ENCODE measurements around the gene GOT2.
A peak's percentile ranks its signal among the peaks of the same experiment; 100 is the strongest.
"Not testable (repeated sequence)": the region's sequence is repeated elsewhere in the genome, so short reads cannot be mapped to it uniquely, and the experiment has no call there.

Gene GOT2

DNA sequence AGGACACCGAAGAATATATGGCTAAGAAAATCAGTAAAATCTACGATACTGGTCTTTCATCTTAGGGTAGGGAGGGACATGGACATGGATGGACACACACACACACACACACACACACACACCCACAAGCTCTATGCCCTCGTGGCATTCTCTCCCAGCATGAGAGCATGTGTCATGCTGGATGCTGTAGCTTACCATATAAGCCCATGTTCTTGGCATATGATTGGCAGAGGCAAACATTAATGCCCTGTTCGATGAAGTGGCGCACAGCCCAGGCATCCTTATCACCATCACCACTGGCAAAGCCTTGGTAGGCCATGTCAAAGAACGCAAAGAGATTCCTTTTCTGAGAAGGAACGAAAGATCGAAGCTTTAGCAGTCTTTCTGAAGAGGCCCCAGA, 17.6 kb downstream of the GOT2 start:
- DNase-seq = no peak

DNA sequence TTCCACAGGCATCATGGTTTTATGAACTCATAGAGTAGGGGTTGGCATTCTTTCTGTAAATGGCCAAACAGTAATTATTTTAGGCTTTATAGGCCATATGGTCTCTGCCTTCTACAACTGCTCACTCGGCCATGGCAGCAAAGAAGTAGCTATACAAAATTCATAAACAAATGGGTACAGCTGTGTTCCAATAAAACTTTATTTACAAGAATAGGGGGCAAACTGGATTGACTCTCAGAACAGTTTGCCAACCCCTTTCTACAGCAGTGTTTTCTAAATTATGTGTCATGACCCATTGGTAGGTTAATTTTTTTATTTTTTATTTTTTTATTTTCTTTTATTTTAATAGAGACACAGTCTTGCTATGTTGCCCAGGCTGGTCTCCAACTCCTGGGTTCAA, 20.4 kb downstream of the GOT2 start:
- DNase-seq = no peak

DNA sequence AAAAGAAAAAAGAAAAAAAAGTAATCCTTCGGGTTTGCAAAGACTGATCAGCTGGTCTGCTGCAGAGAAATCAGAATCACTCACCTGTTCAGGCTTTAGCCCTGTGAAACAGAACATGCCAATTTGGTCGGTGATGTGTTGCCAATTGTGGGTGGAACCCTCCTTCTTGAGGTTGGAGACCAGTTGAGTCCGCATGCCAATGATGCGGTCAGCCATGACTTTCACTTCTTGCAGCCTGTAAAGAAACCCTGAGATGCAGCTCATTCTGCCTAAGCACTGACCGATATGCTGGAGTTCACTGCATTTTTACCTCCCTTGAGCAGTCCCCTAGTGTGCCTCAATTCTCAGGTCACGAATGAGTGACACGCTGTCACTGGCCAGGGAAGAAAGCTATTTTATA, 24.8 kb downstream of the GOT2 start:
- DNase-seq = no peak

DNA sequence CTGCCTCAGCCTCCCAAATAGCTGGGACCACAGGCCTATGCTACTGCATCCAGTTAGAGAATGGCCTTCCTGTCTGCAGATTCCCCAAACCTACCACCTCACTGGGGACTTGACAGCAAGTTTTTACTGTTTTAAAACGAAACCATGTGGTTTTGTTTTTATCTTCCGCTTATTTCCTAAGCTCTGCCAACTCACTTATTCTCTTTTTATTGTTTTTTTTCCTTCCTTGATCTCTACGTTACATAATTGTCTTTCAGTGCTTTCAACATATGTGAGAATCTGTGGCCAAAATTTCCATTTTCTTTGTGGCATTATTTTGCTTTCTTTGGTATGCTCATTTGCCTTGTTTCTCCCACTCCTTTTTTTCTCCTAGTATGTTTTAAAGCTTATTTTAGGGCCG, 35.0 kb downstream of the GOT2 start:
- no peak for DNase-seq

DNA sequence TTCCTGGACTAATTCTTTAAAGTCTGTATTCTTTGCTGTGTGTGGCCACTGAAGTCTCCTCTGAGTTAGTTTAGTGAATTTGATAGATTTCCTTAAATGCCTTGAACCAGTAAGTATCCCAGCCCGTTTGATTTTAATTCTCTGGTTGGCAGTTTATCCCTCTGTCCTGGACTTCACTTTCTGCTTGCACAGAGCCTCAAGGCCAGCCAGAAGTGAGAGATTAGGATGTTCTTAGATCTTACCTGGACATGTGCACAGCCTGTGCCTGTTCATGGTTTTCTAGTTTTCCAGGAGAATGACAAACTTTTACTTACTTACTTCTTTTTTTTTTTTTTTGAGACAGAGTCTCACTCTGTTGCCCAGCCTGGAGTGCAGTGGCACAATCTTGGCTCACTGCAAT, 38.7 kb downstream of the GOT2 start:
- DNase-seq = no peak

DNA sequence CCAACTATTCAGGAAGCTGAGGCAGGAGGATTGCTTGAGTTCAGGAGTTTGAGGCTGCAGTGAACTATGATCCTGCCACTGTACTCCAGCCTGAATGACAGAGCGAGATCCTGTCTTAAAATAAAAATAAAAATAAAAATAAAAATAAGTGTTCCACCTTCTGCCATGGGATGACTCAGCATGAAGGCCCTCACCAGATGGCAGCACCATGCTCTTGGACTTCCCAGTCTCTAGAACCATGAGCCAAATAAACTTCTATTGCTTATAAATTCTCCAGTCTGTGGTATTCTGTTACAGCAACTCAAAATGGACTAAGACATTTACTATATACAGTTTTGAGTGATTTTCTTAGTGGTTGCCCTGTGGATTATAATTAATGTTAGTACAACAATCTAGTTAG, 41.7 kb downstream of the GOT2 start:
- DNase-seq = no peak

DNA sequence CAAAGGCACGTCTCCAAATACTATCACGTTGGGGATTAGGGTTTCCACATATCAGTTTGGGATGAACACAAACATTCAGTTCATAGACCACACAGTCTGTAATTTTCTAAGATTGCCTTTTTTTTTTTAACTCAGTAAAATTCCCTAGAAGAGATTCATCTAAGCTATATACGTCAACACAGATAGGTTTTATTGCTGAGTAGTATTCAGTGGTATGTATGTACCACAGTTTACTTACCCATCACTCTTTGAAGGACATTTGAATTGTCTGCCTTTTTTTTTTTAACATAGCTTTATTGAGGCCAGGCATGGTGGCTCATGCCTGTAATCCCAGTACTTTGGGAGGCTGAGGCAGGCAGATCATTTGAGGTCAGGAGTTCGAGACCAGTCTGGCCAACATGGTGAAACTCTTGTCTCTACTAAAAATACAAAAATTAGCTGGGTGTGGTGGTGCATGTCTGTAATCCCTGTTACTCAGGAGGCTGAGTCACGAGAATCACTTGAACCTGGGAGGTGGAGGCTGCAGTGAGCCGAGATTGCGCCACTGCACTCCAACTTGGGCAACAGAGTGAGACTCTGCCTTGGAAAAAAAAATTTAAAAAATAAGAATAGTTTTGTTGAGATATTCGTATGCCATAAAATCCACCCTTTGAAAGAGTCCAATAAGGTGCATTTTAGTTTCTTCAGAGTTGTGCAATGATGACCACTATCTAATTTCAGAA, 47.0 kb downstream of the GOT2 start:
- not testable (repeated sequence) for DNase-seq

DNA sequence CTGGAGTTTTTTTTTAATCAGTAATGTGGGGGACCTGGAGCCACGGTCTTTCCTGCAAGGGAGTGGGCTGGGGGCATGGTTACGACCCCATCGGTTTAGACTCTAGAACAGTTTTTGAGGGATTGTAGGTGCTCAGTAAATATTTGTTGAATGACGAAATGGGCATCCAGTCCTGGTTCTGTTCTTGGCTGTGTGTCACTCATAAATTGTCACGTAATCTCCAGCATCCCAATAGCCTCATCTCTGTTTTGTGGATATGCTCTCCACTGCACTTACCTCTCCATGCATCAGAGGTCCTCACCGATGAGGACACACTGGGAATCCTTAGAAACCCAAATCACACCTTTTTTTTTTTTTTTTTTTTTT, 49.0 kb downstream of the GOT2 start:
- DNase-seq = no peak

DNA sequence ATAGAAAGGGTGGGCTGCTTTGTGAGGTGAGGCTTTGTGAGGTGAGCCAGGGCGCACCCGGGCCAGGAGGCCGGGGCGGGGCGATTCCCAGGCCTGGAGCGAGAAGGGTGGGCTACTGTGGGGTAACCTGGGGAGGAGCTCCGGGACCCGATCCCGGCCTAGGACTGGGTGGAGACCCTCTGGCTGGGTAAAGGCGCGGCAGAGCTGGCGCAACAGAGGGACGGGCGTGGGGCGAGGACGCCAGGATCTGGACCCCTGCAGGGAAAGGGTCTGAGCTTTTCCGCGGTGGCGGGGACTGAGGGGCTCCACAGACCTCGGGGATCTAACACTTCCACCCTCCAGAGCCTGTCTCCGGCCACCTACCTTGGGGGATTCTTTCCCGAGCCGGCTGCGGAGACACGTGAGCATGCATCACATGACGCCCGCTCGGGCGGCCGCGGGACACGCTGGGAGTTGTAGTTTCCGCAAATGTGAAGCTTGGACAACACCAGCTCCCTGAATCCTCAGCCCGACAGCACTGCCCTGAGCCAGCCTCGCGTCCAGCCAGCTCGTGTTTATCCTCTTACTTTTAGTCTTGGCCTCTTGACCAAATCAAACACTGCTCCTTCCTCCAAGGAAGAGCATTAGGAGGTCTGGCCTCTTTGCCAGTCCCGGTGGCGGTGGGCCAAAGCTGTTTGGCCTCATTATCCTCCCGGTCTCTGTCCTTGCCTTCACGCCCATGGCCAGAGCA, 49.6 kb downstream of the GOT2 start, which contains the start of gene SLC38A7:
Gene SLC38A7, minus strand, starts transcription at position 417 of the 730 bp plus-strand sequence. CDS start 4,644 bp downstream, outside the sequence.
- DNase-seq = peak; percentile 82

DNA sequence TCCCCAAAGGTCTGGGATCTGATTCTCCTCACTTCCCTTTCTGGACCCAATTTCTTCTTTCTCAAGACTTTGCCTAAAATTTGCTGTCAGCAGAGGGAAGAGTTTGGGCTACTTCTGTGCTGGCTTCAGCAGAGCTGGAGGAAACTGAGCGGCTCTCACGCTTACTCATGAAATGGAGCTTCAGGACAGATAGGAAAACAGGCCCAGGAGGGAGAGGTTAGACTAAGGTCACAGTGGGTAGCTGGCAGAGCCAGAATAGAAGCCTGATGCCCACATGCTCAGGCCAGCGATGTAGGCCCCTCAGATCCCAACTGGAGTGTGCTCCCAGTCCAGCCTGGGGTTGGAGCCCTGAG, 50.1 kb downstream of the GOT2 start:
- peak; percentile 34 for DNase-seq

DNA sequence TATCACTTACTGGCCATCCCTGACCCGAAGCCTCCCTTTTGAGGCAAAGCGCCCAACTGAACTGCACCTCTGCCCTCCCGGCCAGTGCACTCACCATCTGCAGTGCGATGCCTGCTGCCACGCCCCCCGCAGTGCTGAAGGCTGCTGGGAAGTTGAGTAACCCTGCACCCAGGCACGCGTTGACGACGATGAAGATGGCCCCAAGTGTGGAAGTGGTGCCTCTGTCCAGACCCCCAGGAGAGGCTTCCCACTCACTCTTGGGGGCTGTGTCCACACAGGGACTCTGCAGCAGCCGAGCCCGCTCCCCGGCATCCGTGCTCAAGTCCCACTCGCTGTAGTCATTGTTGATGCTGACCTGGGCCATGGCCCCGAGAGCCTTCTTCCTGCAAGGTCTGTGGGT, 54.4 kb downstream of the GOT2 start:
- DNase-seq = no peak

DNA sequence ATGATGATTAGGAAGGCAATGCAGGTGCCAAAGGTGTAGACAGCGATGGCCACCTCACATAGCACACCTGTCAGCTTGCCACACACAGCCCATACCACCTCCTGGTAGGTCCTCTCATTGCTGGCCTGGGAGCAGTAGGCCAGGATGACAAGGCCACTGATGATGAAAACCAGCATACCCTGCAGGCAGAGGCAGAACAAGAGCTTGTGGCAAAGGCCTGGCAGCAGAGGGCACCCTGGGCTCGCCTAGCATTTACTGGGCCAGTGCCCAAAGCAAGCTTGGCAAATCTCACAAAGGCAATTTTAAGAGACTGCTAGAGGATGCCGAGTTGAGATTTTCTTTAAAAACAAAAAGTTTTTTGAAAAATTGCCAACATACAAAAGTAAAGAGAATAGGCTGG, 55.4 kb downstream of the GOT2 start:
- DNase-seq = peak; percentile 44

DNA sequence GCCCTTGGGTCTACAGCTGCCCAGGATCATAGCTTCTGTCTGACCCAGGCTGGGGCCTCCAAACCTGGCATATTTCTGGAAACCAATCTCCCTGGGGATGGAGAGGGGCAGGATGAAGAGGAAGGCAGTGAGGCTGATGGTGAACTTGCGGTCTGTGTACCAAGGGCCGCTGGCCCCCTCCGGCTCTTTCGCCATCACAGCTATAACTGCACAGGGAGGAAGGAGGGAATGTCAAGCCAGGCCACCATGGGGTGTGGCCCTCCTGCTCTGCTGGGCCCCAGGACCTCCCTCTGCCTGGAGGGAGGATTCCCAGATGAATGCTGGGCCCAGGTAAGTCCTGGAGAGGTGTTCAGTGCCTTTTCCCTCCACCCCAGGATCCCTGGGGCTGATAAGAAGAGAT, 55.8 kb downstream of the GOT2 start:
- no peak for DNase-seq

DNA sequence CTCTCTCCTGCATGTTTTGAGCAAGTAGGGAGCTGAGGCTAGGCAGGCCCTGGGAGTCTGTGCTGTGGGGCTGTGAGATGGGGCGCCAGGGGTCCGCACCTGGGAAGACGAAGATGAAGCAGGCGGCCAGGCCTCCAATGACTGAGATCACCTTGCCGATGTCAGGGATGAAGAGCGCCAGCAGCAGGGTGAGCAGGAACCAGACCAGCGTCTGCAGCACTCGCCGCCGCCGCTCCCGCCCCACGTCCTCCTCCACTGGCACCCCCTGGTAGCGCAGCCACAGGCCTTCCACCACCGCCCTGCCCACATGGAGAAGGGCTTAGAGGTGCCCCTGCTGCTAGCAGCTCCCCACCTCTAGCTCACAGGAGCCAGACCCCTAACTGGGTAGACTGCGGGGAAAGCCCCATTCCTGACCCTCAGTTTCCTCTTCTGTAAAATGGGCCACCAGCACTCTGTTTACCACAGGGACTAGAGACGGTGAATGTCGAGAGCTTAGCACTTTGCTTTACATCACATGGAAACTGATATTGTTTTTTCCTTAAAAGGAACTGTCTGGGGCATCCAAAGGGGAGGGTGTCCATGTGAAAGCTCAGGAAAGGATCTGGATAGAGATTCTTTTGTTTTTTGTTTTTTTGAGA, 63.1 kb downstream of the GOT2 start:
- no peak for DNase-seq

DNA sequence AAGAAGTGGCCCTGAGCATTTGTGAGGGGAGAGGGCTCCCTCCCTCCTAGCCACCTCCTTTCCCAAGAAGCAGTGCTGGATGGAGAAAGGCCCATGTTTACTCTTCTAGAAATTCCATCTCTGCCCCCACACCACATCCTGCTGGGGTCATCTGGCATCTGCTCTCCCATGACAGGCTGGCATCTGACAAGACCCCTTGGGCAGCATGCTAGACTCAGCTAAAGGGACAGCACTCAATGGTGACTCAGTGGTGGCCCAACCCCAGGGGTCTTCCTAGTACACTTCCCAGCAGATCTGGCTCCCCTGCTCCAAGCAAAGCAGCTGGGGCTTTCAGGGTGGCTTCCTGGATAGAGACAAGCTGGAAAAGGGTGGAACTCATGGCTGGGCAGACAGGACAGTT, 63.9 kb downstream of the GOT2 start:
- DNase-seq = no peak

DNA sequence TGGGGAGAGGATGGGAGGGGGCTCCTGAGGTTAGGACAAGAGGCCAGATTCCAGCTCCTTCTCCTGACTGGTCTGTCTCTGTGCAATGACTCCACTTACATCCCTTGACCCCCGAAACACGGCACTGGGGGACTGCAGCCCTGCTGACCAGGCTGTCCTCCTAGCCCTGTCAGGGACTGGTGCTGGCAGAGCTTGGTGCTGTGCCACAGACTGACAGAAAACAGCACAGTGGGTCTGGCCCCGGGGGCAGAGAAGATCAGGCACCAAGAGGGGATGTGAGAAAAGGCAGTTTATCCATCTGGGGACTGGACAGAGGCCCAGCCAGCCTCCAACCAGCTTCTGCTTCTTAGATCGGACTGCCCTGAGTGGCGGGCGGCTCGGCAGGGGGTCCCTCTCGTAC, 68.9 kb downstream of the GOT2 start:
- no peak for DNase-seq

DNA sequence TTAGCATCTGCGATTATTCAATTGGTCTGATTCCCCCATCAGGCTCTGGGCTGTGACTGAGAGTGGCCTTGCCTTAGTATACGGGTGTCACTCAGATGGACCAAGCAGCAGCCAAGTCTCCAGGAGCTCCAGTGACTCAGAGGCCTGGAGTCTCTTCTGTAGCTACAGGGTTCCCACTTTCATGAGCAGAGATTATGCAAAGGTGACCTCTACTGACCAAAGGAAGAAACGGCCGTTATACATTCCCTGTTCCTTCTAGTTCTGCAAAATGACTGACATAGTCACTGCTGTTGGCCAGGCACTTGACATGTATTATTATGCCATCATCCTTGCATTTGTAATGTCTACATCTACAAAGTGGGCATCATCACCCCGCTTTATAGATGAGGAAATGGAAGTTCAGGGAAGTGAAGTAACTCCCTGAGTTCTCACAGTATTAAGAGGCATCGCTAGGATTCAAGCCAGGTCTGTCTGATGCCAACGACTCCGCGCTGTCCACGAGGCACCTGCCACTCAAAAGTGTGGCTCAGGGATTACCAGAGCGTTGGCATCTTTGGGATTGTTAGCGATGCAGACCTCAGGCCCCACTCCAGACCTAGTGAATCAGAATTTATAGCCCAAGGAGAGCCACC, 72.8 kb downstream of the GOT2 start:
- peak; percentile 83 for DNase-seq

DNA sequence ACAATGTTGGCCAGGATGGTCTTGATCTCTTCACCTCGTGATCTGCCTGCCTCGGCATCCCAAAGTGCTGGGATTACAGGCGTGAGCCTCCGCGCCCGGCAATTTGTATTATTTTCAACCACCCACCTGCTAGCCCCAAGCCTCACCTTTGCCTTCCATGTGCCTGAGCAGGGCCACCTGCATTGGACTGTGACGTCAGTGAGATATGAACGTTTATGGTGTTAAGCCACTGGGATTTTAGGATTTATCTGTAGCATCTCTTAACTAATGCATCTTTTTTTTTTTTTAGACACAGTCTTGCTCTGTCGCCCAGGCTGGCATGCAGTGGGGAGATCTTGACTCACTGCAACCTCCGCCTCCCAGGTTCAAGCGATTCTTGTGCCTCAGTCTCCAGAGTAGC, 74.2 kb downstream of the GOT2 start:
- DNase-seq = not testable (repeated sequence)

DNA sequence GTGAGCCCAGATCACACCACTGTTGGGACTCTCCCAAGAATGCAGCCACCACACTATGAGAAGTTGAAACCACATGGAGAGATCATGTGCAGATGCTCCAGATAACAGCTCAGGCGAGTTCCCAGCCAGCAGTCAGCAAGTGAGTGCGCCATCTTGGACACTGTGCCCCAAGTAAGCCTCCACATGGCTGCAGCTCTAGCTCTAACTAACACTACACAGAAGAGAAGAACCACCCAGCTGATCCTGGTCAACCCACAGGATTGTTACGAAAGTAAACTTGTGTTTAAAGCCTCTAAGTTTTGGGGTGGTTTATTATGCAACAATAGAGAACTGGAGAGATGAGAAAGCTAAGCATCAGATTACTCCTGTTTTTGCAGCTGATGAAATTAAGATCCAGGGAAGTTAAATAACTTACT, 75.3 kb downstream of the GOT2 start:
- DNase-seq = peak; percentile 52
